Osteocyte (in vitro differentiated cells): Measurements from ENCODE around the gene TLR8. TPM values are rescaled to one million over a fixed set of nuclear protein-coding genes. Genes with fewer than 3 reads are reported as not detected.

Source experiments
- DNase-seq: peaks from one replicate; pipeline ENCODE4 v3.0.0; 2021; ENCODE audit warnings: mixed read lengths; ENCODE audit not compliant: unreplicated experiment; ENCODE audit errors: extremely low spot score
- H3K27ac Mint-ChIP-seq: one replicate; pipeline ENCODE4 v1.8.0; 2021; ENCODE audit warnings: mild to moderate bottlenecking, mixed read lengths; ENCODE audit not compliant: unreplicated experiment
- H3K27me3 Mint-ChIP-seq: one replicate; pipeline ENCODE4 v1.8.0; 2021; ENCODE audit warnings: mixed read lengths; ENCODE audit not compliant: unreplicated experiment
- H3K36me3 Mint-ChIP-seq: one replicate; pipeline ENCODE4 v1.8.0; 2021; ENCODE audit warnings: mixed read lengths; ENCODE audit not compliant: unreplicated experiment
- H3K4me1 Mint-ChIP-seq: one replicate; pipeline ENCODE4 v1.8.0; 2021; ENCODE audit warnings: mixed read lengths; ENCODE audit not compliant: unreplicated experiment
- H3K4me3 Mint-ChIP-seq: one replicate; pipeline ENCODE4 v1.8.0; 2021; ENCODE audit warnings: mild to moderate bottlenecking, moderate library complexity, mixed read lengths; ENCODE audit not compliant: unreplicated experiment
- H3K9me3 Mint-ChIP-seq: one replicate; pipeline ENCODE4 v1.8.0; 2021; ENCODE audit warnings: mixed read lengths; ENCODE audit not compliant: unreplicated experiment
- total RNA-seq: library from RNA; stranded (reverse); gene quantifications from 2 replicates; pipeline ENCODE4 v1.2.1, GENCODE V29; 2021
- TF ChIP-seq, protein P1 (sequence below): fragments of 200-600 bp; sonication (generic); IDR thresholded peaks from 2 replicates; pipeline ENCODE4 v1.5.0; 2021; ENCODE audit warnings: antibody characterized with exemption, mild to moderate bottlenecking, moderate library complexity

TLR8 gene
- total RNA-seq, 1 donor from 2014 or later, result not detected

GRCh38 chrX:12881914-12882313, 24.5 kb upstream of the TLR8 start:
- TF ChIP-seq, protein P1, sequence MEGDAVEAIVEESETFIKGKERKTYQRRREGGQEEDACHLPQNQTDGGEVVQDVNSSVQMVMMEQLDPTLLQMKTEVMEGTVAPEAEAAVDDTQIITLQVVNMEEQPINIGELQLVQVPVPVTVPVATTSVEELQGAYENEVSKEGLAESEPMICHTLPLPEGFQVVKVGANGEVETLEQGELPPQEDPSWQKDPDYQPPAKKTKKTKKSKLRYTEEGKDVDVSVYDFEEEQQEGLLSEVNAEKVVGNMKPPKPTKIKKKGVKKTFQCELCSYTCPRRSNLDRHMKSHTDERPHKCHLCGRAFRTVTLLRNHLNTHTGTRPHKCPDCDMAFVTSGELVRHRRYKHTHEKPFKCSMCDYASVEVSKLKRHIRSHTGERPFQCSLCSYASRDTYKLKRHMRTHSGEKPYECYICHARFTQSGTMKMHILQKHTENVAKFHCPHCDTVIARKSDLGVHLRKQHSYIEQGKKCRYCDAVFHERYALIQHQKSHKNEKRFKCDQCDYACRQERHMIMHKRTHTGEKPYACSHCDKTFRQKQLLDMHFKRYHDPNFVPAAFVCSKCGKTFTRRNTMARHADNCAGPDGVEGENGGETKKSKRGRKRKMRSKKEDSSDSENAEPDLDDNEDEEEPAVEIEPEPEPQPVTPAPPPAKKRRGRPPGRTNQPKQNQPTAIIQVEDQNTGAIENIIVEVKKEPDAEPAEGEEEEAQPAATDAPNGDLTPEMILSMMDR, result no peak
- Mint-ChIP-seq H3K4me1 (peaks cover 3% of the 10 kb centered on the region), H3K36me3 (no peaks in the 10 kb centered on the region), H3K9me3 (peaks cover 11% of the 10 kb centered on the region), H3K27me3 (peaks cover 7% of the 10 kb centered on the region), H3K4me3 (no peak overlapping the region), H3K27ac (no peak overlapping the region)
- no peak for DNase-seq

DNA sequence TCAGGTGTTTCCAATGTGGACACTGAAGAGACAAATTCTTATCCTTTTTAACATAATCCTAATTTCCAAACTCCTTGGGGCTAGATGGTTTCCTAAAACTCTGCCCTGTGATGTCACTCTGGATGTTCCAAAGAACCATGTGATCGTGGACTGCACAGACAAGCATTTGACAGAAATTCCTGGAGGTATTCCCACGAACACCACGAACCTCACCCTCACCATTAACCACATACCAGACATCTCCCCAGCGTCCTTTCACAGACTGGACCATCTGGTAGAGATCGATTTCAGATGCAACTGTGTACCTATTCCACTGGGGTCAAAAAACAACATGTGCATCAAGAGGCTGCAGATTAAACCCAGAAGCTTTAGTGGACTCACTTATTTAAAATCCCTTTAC, 20.9 kb upstream of the TLR8 start:
- Mint-ChIP-seq H3K9me3 (peaks cover 18% of the 10 kb centered on the region), H3K4me1 (peaks cover 3% of the 10 kb centered on the region), H3K36me3 (no peaks in the 10 kb centered on the region), H3K27me3 (peaks cover 7% of the 10 kb centered on the region), H3K4me3 (no peak overlapping the region), H3K27ac (no peak overlapping the region)
- DNase-seq, result no peak
- TF ChIP-seq, protein P1, result no peak

DNA sequence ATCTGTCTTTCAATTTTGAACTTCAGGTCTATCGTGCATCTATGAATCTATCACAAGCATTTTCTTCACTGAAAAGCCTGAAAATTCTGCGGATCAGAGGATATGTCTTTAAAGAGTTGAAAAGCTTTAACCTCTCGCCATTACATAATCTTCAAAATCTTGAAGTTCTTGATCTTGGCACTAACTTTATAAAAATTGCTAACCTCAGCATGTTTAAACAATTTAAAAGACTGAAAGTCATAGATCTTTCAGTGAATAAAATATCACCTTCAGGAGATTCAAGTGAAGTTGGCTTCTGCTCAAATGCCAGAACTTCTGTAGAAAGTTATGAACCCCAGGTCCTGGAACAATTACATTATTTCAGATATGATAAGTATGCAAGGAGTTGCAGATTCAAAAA, 19.9 kb upstream of the TLR8 start:
- H3K4me3 Mint-ChIP-seq, result no peak overlapping the region
- H3K9me3 Mint-ChIP-seq, result peaks cover 18% of the 10 kb centered on the region
- H3K4me1 Mint-ChIP-seq, result peaks cover 3% of the 10 kb centered on the region
- TF ChIP-seq, protein P1, result no peak
- no peak overlapping the region for H3K27ac Mint-ChIP-seq
- no peak for DNase-seq
- no peaks in the 10 kb centered on the region for H3K36me3 Mint-ChIP-seq
- peaks cover 7% of the 10 kb centered on the region for H3K27me3 Mint-ChIP-seq

DNA sequence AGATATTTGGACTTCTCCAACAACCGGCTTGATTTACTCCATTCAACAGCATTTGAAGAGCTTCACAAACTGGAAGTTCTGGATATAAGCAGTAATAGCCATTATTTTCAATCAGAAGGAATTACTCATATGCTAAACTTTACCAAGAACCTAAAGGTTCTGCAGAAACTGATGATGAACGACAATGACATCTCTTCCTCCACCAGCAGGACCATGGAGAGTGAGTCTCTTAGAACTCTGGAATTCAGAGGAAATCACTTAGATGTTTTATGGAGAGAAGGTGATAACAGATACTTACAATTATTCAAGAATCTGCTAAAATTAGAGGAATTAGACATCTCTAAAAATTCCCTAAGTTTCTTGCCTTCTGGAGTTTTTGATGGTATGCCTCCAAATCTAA, 19.3 kb upstream of the TLR8 start:
- H3K36me3 Mint-ChIP-seq, result no peaks in the 10 kb centered on the region
- no peak overlapping the region for H3K4me3 Mint-ChIP-seq
- TF ChIP-seq, protein P1, result no peak
- peaks cover 7% of the 10 kb centered on the region for H3K27me3 Mint-ChIP-seq
- no peak for DNase-seq
- H3K4me1 Mint-ChIP-seq, result peaks cover 3% of the 10 kb centered on the region
- H3K27ac Mint-ChIP-seq, result no peak overlapping the region
- H3K9me3 Mint-ChIP-seq, result peaks cover 18% of the 10 kb centered on the region

- DNase-seq, result no peak
- no peak overlapping the region for H3K27ac Mint-ChIP-seq
- peaks cover 18% of the 10 kb centered on the region for H3K9me3 Mint-ChIP-seq
- H3K4me1 Mint-ChIP-seq, result peaks cover 3% of the 10 kb centered on the region
- H3K36me3 Mint-ChIP-seq, result no peaks in the 10 kb centered on the region
- H3K4me3 Mint-ChIP-seq, result no peak overlapping the region
- peaks cover 7% of the 10 kb centered on the region for H3K27me3 Mint-ChIP-seq
- TF ChIP-seq, protein P1, result no peak
Measured at GRCh38 chrX:12887767-12888166, 18.7 kb upstream of the TLR8 start.
